Measurements from ENCODE around the gene MMS19. TPM values are rescaled to one million over a fixed set of nuclear protein-coding genes. Genes with fewer than 3 reads are reported as not detected.

The MMS19 gene
- total and polyA plus RNA-seq, 2 donors, result 58.4 to 107 TPM

- under 1% methylated on average over 66 of the region's 66 CpGs for WGBS
- Histone ChIP-seq H3K27me3 (ENCODE audit: control insufficient read depth in 2 of 2, insufficient read depth in 1 of 2, low read length in 1 of 2) (peaks cover 25 to 47% of the 10 kb centered on the region in 2 donors), H3K27ac (ENCODE audit: low read depth in 1 of 2, low read length in 1 of 2) (peak within 1 kb of the TSS; percentile 97 to 99), H3K4me1 (ENCODE audit: control insufficient read depth in 2 of 2, insufficient read depth in 2 of 2, low read length in 2 of 2) (peaks cover 14 to 30% of the 10 kb centered on the region in 2 donors), H3K36me3 (ENCODE audit: control insufficient read depth in 2 of 2, insufficient read depth in 2 of 2, low read length in 1 of 2) (peaks cover 0 to 2% of the 10 kb centered on the region in 2 donors), H3K9me3 (ENCODE audit: control insufficient read depth in 2 of 2, insufficient read depth in 1 of 2, low read length in 1 of 2) (peaks cover 0 to 4% of the 10 kb centered on the region in 2 donors), H3K4me3 (ENCODE audit: low read length in 2 of 2) (peak within 1 kb of the TSS; percentile 94 to 100)
- DNase-seq (ENCODE audit: low read depth in 6 of 9, low spot score in 9 of 9), result peak in 5 of 9 donors; percentile 10 to 51 (median 24)
Observed at GRCh38 chr10:97498841-97499560, 779 bp upstream of the MMS19 start, which contains the start of gene UBTD1. Gene UBTD1 (plus strand): TSS chr10:97498924. CDS start chr10:97499204, 280 bp downstream.

GRCh38 chr10:97497572-97498075 is 598 bp downstream of the MMS19 start:
- H3K27me3 ChIP-seq (ENCODE audit: control insufficient read depth in 2 of 2, insufficient read depth in 1 of 2, low read length in 1 of 2), result peaks cover 25 to 39% of the 10 kb centered on the region in 2 donors
- WGBS, result under 1% methylated on average over 22 of the region's 22 CpGs
- H3K4me1 ChIP-seq (ENCODE audit: control insufficient read depth in 2 of 2, insufficient read depth in 2 of 2, low read length in 2 of 2), result peaks cover 14 to 30% of the 10 kb centered on the region in 2 donors
- peaks cover 0 to 4% of the 10 kb centered on the region in 2 donors for H3K9me3 ChIP-seq (ENCODE audit: control insufficient read depth in 2 of 2, insufficient read depth in 1 of 2, low read length in 1 of 2)
- peak overlapping the region; percentile 97 to 99 for H3K27ac ChIP-seq (ENCODE audit: low read depth in 1 of 2, low read length in 1 of 2)
- peak in 7 of 9 donors; percentile 26 to 76 (median 53) for DNase-seq (ENCODE audit: low read depth in 6 of 9, low spot score in 9 of 9)
- H3K36me3 ChIP-seq (ENCODE audit: control insufficient read depth in 2 of 2, insufficient read depth in 2 of 2, low read length in 1 of 2), result peaks cover 0 to 8% of the 10 kb centered on the region in 2 donors
- peak overlapping the region; percentile 94 to 100 for H3K4me3 ChIP-seq (ENCODE audit: low read length in 2 of 2)

- H3K27me3 ChIP-seq (ENCODE audit: control insufficient read depth in 2 of 2, insufficient read depth in 1 of 2, low read length in 1 of 2), result peaks cover 11 to 13% of the 10 kb centered on the region in 2 donors
- peaks cover 0 to 8% of the 10 kb centered on the region in 2 donors for H3K36me3 ChIP-seq (ENCODE audit: control insufficient read depth in 2 of 2, insufficient read depth in 2 of 2, low read length in 1 of 2)
- H3K9me3 ChIP-seq (ENCODE audit: control insufficient read depth in 2 of 2, insufficient read depth in 1 of 2, low read length in 1 of 2), result peaks cover 0 to 4% of the 10 kb centered on the region in 2 donors
- H3K4me3 ChIP-seq (ENCODE audit: low read length in 2 of 2), result no peak overlapping the region
- DNase-seq (ENCODE audit: low read depth in 6 of 9, low spot score in 9 of 9), result peak in 7 of 9 donors; percentile 18 to 74 (median 31)
- H3K4me1 ChIP-seq (ENCODE audit: control insufficient read depth in 2 of 2, insufficient read depth in 2 of 2, low read length in 2 of 2), result peaks cover 14 to 34% of the 10 kb centered on the region in 2 donors
- 56% methylated on average over 7 of the region's 7 CpGs for WGBS
- H3K27ac ChIP-seq (ENCODE audit: low read depth in 1 of 2, low read length in 1 of 2), result peak overlapping the region; percentile 73 to 74
Observed at GRCh38 chr10:97494863-97495506, 3.2 kb downstream of the MMS19 start.

- Histone ChIP-seq H3K27me3 (ENCODE audit: control insufficient read depth in 2 of 2, insufficient read depth in 1 of 2, low read length in 1 of 2) (peaks cover 3 to 4% of the 10 kb centered on the region in 2 donors), H3K9me3 (ENCODE audit: control insufficient read depth in 2 of 2, insufficient read depth in 1 of 2, low read length in 1 of 2) (peaks cover 0 to 2% of the 10 kb centered on the region in 2 donors), H3K4me3 (ENCODE audit: low read length in 2 of 2) (no peak overlapping the region), H3K27ac (ENCODE audit: low read depth in 1 of 2, low read length in 1 of 2) (no peak overlapping the region), H3K4me1 (ENCODE audit: control insufficient read depth in 2 of 2, insufficient read depth in 2 of 2, low read length in 2 of 2) (peaks cover 10 to 27% of the 10 kb centered on the region in 2 donors), H3K36me3 (ENCODE audit: control insufficient read depth in 2 of 2, insufficient read depth in 2 of 2, low read length in 1 of 2) (peaks cover 0 to 8% of the 10 kb centered on the region in 2 donors)
- DNase-seq (ENCODE audit: low read depth in 6 of 9, low spot score in 9 of 9), result no peak
- WGBS, result 82% methylated on average over 2 of the region's 2 CpGs
Observed at GRCh38 chr10:97494151-97494550, 4.1 kb downstream of the MMS19 start.

- Histone ChIP-seq H3K36me3 (ENCODE audit: control insufficient read depth in 2 of 2, insufficient read depth in 2 of 2, low read length in 1 of 2) (peaks cover 0 to 6% of the 10 kb centered on the region in 2 donors), H3K4me3 (ENCODE audit: low read length in 2 of 2) (no peak overlapping the region), H3K9me3 (ENCODE audit: control insufficient read depth in 2 of 2, insufficient read depth in 1 of 2, low read length in 1 of 2) (no peaks in the 10 kb centered on the region), H3K27ac (ENCODE audit: low read depth in 1 of 2, low read length in 1 of 2) (no peak overlapping the region), H3K4me1 (ENCODE audit: control insufficient read depth in 2 of 2, insufficient read depth in 2 of 2, low read length in 2 of 2) (peaks cover 6 to 12% of the 10 kb centered on the region in 2 donors), H3K27me3 (ENCODE audit: control insufficient read depth in 2 of 2, insufficient read depth in 1 of 2, low read length in 1 of 2) (no peaks in the 10 kb centered on the region)
- DNase-seq (ENCODE audit: low read depth in 6 of 9, low spot score in 9 of 9), result no peak
- 97% methylated on average over 2 of the region's 2 CpGs for WGBS
Observed at GRCh38 chr10:97490592-97490991, 7.6 kb downstream of the MMS19 start.

GRCh38 chr10:97485647-97486281 is 12.5 kb downstream of the MMS19 start:
- WGBS, result 98% methylated on average over 4 of the region's 4 CpGs

GRCh38 chr10:97483921-97484320 is 14.3 kb downstream of the MMS19 start:
- Histone ChIP-seq H3K9me3 (ENCODE audit: control insufficient read depth in 2 of 2, insufficient read depth in 1 of 2, low read length in 1 of 2) (no peaks in the 10 kb centered on the region), H3K4me3 (ENCODE audit: low read length in 2 of 2) (no peak overlapping the region), H3K4me1 (ENCODE audit: control insufficient read depth in 2 of 2, insufficient read depth in 2 of 2, low read length in 2 of 2) (peaks cover 0 to 3% of the 10 kb centered on the region in 2 donors), H3K27me3 (ENCODE audit: control insufficient read depth in 2 of 2, insufficient read depth in 1 of 2, low read length in 1 of 2) (no peaks in the 10 kb centered on the region), H3K36me3 (ENCODE audit: control insufficient read depth in 2 of 2, insufficient read depth in 2 of 2, low read length in 1 of 2) (peaks cover 20 to 39% of the 10 kb centered on the region in 2 donors), H3K27ac (ENCODE audit: low read depth in 1 of 2, low read length in 1 of 2) (peak overlapping the region in 1 of 2 donors; percentile 37)
- WGBS, result 98% methylated on average over 1 of the region's 1 CpG
- DNase-seq (ENCODE audit: low read depth in 6 of 9, low spot score in 9 of 9), result no peak

More at GRCh38 chr10:97485647-97486281, 12.5 kb downstream of the MMS19 start:
- peaks cover 0 to 5% of the 10 kb centered on the region in 2 donors for H3K4me1 ChIP-seq (ENCODE audit: control insufficient read depth in 2 of 2, insufficient read depth in 2 of 2, low read length in 2 of 2)
- H3K27ac ChIP-seq (ENCODE audit: low read depth in 1 of 2, low read length in 1 of 2), result no peak overlapping the region
- DNase-seq (ENCODE audit: low read depth in 6 of 9, low spot score in 9 of 9), result no peak
- peaks cover 12 to 24% of the 10 kb centered on the region in 2 donors for H3K36me3 ChIP-seq (ENCODE audit: control insufficient read depth in 2 of 2, insufficient read depth in 2 of 2, low read length in 1 of 2)
- no peaks in the 10 kb centered on the region for H3K27me3 ChIP-seq (ENCODE audit: control insufficient read depth in 2 of 2, insufficient read depth in 1 of 2, low read length in 1 of 2)
- H3K4me3 ChIP-seq (ENCODE audit: low read length in 2 of 2), result no peak overlapping the region
- H3K9me3 ChIP-seq (ENCODE audit: control insufficient read depth in 2 of 2, insufficient read depth in 1 of 2, low read length in 1 of 2), result no peaks in the 10 kb centered on the region

- Histone ChIP-seq H3K36me3 (ENCODE audit: control insufficient read depth in 2 of 2, insufficient read depth in 2 of 2, low read length in 1 of 2) (peaks cover 22 to 42% of the 10 kb centered on the region in 2 donors), H3K27ac (ENCODE audit: low read depth in 1 of 2, low read length in 1 of 2) (peak overlapping the region; percentile 8 to 37), H3K4me3 (ENCODE audit: low read length in 2 of 2) (no peak overlapping the region), H3K27me3 (ENCODE audit: control insufficient read depth in 2 of 2, insufficient read depth in 1 of 2, low read length in 1 of 2) (no peaks in the 10 kb centered on the region), H3K9me3 (ENCODE audit: control insufficient read depth in 2 of 2, insufficient read depth in 1 of 2, low read length in 1 of 2) (no peaks in the 10 kb centered on the region), H3K4me1 (ENCODE audit: control insufficient read depth in 2 of 2, insufficient read depth in 2 of 2, low read length in 2 of 2) (peaks cover 0 to 3% of the 10 kb centered on the region in 2 donors)
- no peak for DNase-seq (ENCODE audit: low read depth in 6 of 9, low spot score in 9 of 9)
- 95% methylated on average over 3 of the region's 3 CpGs for WGBS
Observed at GRCh38 chr10:97483506-97483905, 14.7 kb downstream of the MMS19 start.

Data from thymus (tissue), 11 donors.